Measurements from ENCODE around the gene MRPL58. TPM values are rescaled to one million over a fixed set of nuclear protein-coding genes. Genes with fewer than 3 reads are reported as not detected.

The MRPL58 gene
- total and polyA plus RNA-seq, 2 of the 8 experiments (the other 6 are each of a cell fraction or from before 2014, with no cell fraction given): 43.6 to 49.1 TPM

DNA sequence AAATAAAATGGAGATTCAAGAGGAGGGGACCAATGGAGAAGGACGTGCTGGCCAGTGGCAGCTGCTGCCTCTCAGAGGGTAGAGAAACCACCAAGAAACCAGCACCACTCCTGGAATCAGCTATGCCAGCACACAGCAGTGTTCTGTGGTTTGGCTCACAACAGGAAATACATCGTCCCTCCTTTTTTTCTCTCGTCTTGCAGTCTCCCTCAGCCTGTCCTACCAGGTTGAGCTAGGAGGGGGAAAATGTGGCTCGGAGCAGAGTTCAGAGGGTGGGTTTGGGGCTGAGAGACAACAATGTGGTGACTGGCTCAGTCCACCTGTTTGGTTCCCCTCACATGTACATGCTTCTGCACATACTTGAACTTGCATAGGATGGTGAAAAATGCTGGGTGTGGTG lies 55.4 kb downstream of the MRPL58 start:
- Histone ChIP-seq H2BK5ac (ENCODE audit: low read depth, low read length) (no peak overlapping the region), H3K56ac (replicated peaks; ENCODE audit: insufficient read length, low read depth, low read length) (no peak overlapping the region), H2BK120ac (replicated peaks; ENCODE audit: low read depth, low read length) (no peak overlapping the region), H3K27me3 (replicated peaks in 1 of 4; ENCODE audit: control insufficient read depth in 3 of 4, extremely low read depth in 1 of 4, insufficient read depth in 3 of 4, low read length in 3 of 4) (no peaks in the 10 kb centered on the region), H3K36me3 (ENCODE audit: control insufficient read depth in 2 of 4, insufficient read depth in 4 of 4, low read length in 3 of 4) (peaks cover 10 to 24% (median 19%) of the 10 kb centered on the region in 4 experiments), H3K18ac (ENCODE audit: extremely low read depth, low read length) (no peak overlapping the region; the same call in 1 of the 2 replicates), H3K27ac (ENCODE audit: low read depth, low read length) (no peak overlapping the region), H3K4me1 (replicated peaks in 1 of 4; ENCODE audit: control insufficient read depth in 3 of 4, insufficient read depth in 4 of 4, low read length in 3 of 4) (no peaks in the 10 kb centered on the region; a peak in 1 of 7 replicates), H3K14ac (ENCODE audit: insufficient read length) (no peak overlapping the region), H4K8ac (ENCODE audit: extremely low read depth, insufficient read depth, low read length) (no peak overlapping the region), H3K23me2 (ENCODE audit: low read depth, low read length) (no peaks in the 10 kb centered on the region), H4K20me1 (replicated peaks in 1 of 2; ENCODE audit: control insufficient read depth in 1 of 2, insufficient read depth in 2 of 2, low read length in 2 of 2) (peaks cover 0 to 3% of the 10 kb centered on the region in 2 experiments), H2BK20ac (ENCODE audit: low read length) (no peak overlapping the region), H2AFZ (ENCODE audit: low read length) (no peak overlapping the region), H2BK12ac (ENCODE audit: low read depth, low read length) (no peak overlapping the region), H3K23ac (ENCODE audit: insufficient read length) (no peak overlapping the region), H3K4me2 (ENCODE audit: insufficient read depth in 1 of 2, low read depth in 2 of 2, low read length in 2 of 2) (no peak overlapping the region), H3K79me1 (ENCODE audit: low read depth, low read length) (peaks cover 2% of the 10 kb centered on the region; the same call in 1 of the 2 replicates), H3K4me3 (ENCODE audit: extremely low read depth in 1 of 4, insufficient read depth in 2 of 4, low read depth in 3 of 4, low read length in 4 of 4) (no peak overlapping the region), H3K9me3 (ENCODE audit: insufficient read depth in 2 of 2, low read depth in 1 of 2, low read length in 1 of 2) (no peaks in the 10 kb centered on the region), H4K5ac (ENCODE audit: insufficient read length, low read depth, low read length) (no peak overlapping the region), H2AK5ac (ENCODE audit: low read depth, low read length) (0 out of 2 replicates have a peak overlapping the region, but pooled peaks have one; percentile 65), H3K79me2 (ENCODE audit: control insufficient read depth in 1 of 2, insufficient read depth in 2 of 2, low read length in 2 of 2) (no peaks in the 10 kb centered on the region), H4K91ac (replicated peaks; ENCODE audit: insufficient read length, low read length) (no peak overlapping the region), H2BK15ac (ENCODE audit: low read length) (no peak overlapping the region), H3K9ac (replicated peaks in 1 of 4; ENCODE audit: extremely low read depth in 1 of 4, low read depth in 3 of 4, low read length in 3 of 4) (no peak overlapping the region), H3K4ac (replicated peaks; ENCODE audit: insufficient read length, low read depth, low read length) (no peak overlapping the region)
- DNase-seq (ENCODE audit: low read depth in 1 of 2, low spot score in 2 of 2) (no peak), FAIRE-seq (no peak)
- CTCF ChIA-PET (ENCODE audit: partially characterized antibody): interaction anchor here (0.5 to 7.3 kb wide), 7 partner anchors 8 to 46 kb away, joined by 3 to 64 read pairs (median 6); partner anchors contain the start of genes ARMC7 and SLC16A5
- WGBS, 2 experiments (ENCODE audit: extremely low coverage in 1 of 2, insufficient coverage in 1 of 2, insufficient read length in 1 of 2, insufficient replicate concordance in 2 of 2, low coverage in 1 of 2, low lambda C conversion rate in 2 of 2, missing lambda C conversion rate in 1 of 2): 93% methylated on average over 4 of the region's 4 CpGs; no CpG with 5 or more reads in 1 of the 2 experiments
- TF ChIP-seq HDAC6 (IDR thresholded peaks at IDR 0.05; ENCODE audit: low read depth, low read length) (no peak), KDM4A (IDR thresholded peaks at IDR 0.05; ENCODE audit: low read depth, low read length, severe bottlenecking) (no peak), ZNF274 (IDR thresholded peaks at IDR 0.05; ENCODE audit: borderline replicate concordance, extremely low read depth, low read length) (no peak), BCL11A (IDR thresholded peaks at IDR 0.05; ENCODE audit: low read depth in 2 of 2, low read length in 2 of 2) (no peak)
- TF ChIP-seq, protein P1, sequence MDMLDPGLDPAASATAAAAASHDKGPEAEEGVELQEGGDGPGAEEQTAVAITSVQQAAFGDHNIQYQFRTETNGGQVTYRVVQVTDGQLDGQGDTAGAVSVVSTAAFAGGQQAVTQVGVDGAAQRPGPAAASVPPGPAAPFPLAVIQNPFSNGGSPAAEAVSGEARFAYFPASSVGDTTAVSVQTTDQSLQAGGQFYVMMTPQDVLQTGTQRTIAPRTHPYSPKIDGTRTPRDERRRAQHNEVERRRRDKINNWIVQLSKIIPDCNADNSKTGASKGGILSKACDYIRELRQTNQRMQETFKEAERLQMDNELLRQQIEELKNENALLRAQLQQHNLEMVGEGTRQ (IDR thresholded peaks at IDR 0.05; ENCODE audit: low read length): no peak
- POLR2A ChIA-PET (ENCODE audit: partially characterized antibody): interaction anchor here (1.0 to 5.8 kb wide), 6 partner anchors 11 to 291 kb away, joined by 3 to 25 read pairs (median 4); partner anchors contain the start of genes ARMC7 and MRPL58
